ENCODE measurements around the gene FAM98C.

- TF ChIP-seq POLR2A (IDR thresholded peaks at IDR 0.05; ENCODE audit: low read depth, low read length) (no peak), POLR2AphosphoS5 (IDR thresholded peaks at IDR 0.05; ENCODE audit: low read depth, low read length) (no peak), TAF1 (IDR thresholded peaks at IDR 0.05; ENCODE audit: low read depth, low read length) (no peak)
These were observed at the start of gene FAM98C for GRCh38 chr19:38402967-38403674.

Data from GM12891 (cell line).